ENCODE results near the gene RGS1.

DNA sequence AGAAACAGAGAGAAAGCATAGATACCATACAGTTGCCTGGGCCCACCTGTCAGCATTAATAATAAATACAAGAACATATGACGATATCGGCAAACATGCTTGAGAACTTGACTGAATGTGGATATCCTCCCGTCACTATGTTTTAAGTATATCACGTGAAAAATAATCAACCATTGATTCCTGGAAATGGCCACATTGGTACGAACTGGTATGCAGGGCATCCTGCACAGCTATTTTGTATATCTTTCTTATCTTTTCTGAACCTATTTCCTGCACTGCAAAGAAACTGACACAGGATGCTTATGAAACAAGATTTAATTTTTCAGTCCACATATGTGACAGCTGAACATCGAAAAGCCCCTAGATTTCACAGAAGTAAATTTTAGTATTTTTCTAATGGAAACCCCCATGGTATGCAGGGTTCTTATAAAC lies 22.8 kb upstream of the RGS1 start:
- TF ChIP-seq EP300 (IDR thresholded peaks at IDR 0.05) (no peak), POLR2AphosphoS5 (IDR thresholded peaks at IDR 0.05) (no peak)
- TF ChIP-seq, protein P1, sequence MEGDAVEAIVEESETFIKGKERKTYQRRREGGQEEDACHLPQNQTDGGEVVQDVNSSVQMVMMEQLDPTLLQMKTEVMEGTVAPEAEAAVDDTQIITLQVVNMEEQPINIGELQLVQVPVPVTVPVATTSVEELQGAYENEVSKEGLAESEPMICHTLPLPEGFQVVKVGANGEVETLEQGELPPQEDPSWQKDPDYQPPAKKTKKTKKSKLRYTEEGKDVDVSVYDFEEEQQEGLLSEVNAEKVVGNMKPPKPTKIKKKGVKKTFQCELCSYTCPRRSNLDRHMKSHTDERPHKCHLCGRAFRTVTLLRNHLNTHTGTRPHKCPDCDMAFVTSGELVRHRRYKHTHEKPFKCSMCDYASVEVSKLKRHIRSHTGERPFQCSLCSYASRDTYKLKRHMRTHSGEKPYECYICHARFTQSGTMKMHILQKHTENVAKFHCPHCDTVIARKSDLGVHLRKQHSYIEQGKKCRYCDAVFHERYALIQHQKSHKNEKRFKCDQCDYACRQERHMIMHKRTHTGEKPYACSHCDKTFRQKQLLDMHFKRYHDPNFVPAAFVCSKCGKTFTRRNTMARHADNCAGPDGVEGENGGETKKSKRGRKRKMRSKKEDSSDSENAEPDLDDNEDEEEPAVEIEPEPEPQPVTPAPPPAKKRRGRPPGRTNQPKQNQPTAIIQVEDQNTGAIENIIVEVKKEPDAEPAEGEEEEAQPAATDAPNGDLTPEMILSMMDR (IDR thresholded peaks at IDR 0.05) = no peak

Measured in gastroesophageal sphincter (tissue), 3 donors.